ELF-1 (cell line): Measurements from ENCODE around the gene POLR3F.
"Not testable (repeated sequence)": the region's sequence is repeated elsewhere in the genome, so short reads cannot be mapped to it uniquely, and the experiment has no call there.

Experiments
- DNase-seq: peaks from one replicate; pipeline ENCODE4 v3.0.0-alpha.2; 2016; ENCODE audit warnings: low read depth, low spot score

POLR3F gene

GRCh38 chr20:18504479-18505060 is 37.4 kb downstream of the POLR3F start:
- DNase-seq: peak; percentile 11

GRCh38 chr20:18506744-18507143 is 39.6 kb downstream of the POLR3F start:
- no peak for DNase-seq

GRCh38 chr20:18507218-18508191 is 40.3 kb downstream of the POLR3F start, which contains the start of gene SEC23B:
Gene SEC23B (plus strand): TSS chr20:18507940. CDS start chr20:18510836, 2,896 bp downstream.
- peak; percentile 99 for DNase-seq

DNA sequence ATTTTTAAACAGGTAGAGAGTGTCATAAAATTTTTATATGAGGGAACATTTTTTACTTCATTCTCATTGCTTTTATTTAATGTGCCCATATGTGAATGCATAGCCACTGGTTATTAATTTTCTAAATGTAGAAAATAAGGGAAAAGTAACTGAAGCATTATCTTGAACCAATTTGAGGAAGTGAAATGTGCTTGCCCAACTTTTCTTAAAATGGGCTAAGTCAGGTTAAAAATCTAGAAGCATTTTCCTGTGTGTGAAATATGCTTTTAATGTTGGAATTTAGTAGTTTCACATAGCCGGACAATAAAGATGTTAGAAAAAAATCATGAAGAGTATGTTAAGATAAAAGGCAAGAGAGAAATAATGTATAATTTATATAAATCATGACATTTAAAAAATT is 44.4 kb downstream of the POLR3F start:
- DNase-seq: no peak

DNA sequence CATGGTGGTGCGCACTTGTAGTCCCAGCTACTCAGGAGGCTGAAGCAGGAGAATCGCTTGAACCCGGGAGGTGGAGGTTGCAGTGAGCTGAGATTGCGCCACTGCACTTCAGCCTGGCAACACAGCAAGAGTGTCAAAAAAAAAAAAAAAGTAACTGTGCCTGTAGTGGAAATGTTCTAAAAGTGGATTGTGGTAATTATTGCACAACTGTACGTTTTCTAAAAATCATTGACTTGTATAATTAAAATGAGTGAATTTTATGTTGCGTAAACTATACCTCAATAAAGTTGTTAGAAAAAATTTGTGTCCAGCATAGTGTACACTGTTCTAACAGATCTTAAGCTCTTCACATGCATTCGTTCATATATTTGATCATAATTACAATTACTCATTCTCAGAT is 46.0 kb downstream of the POLR3F start:
- DNase-seq: no peak

GRCh38 chr20:18514127-18514526 is 46.9 kb downstream of the POLR3F start:
- DNase-seq: no peak

DNA sequence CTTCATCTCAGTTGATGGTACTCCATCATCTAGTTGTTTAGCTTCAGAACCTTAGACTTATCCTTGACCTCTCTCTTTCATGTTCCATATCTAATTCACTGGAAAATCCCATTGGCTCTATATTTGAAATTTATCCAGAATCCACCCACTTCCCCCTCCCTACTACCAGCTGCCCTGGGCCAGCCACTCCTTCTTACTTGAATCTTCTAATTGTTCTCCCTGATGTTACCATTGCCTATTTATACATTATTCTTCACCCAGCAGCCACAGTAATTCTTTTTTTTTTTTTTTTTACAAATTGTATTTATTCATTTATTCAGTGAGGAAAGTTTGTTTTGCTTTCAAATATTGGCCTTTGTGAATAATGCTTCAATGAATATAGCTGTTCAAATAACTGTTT is 48.8 kb downstream of the POLR3F start:
- DNase-seq: no peak

DNA sequence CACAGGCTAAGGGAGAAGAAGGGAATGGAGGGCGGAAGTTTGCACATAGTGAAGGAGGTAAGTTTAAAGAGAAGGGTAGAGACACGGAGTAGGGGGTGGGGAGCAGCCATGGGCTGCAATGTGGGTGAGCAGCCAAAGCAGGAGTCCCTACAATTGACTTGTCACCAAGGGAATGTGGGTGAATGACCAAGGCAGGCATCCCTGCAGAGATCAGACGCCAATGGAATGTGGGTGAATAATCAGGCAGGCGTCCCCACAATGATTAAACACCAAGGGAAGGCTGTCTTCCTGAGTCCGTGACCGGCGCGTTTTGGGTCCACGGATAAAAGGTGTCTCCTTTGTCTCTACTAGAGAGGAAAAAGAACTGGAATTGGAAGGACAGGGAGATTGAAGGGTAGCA is 54.9 kb downstream of the POLR3F start:
- not testable (repeated sequence) for DNase-seq

GRCh38 chr20:18523066-18523465 is 55.9 kb downstream of the POLR3F start:
- no peak for DNase-seq

- no peak for DNase-seq
These were observed 57.5 kb downstream of the POLR3F start for GRCh38 chr20:18524646-18525045.

- not testable (repeated sequence) for DNase-seq
These were observed 59.6 kb downstream of the POLR3F start for GRCh38 chr20:18526761-18527160.

- no peak for DNase-seq
These were observed 60.1 kb downstream of the POLR3F start for GRCh38 chr20:18527339-18527738.

- no peak for DNase-seq
These were observed 60.6 kb downstream of the POLR3F start for GRCh38 chr20:18527836-18528235.

- DNase-seq: no peak
These were observed 61.9 kb downstream of the POLR3F start for GRCh38 chr20:18529041-18529440.

DNA sequence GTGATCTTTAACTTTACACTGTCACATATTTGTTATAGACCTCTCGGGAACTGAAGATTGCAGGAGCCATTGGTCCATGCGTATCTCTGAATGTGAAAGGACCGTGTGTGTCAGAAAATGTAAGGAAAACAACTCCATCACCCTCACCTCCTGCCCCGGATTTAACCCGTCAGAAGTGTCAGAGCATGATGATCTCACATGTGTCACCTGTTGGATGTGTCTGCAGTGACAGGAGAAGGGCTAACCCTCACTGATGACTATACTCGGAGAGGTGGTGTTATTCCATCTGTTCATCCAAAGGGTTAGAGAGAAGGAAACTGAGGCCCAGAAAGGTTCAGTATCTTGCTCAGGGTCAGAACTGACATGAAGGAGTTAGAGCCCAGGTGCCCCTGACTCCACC is 65.4 kb downstream of the POLR3F start:
- no peak for DNase-seq

DNA sequence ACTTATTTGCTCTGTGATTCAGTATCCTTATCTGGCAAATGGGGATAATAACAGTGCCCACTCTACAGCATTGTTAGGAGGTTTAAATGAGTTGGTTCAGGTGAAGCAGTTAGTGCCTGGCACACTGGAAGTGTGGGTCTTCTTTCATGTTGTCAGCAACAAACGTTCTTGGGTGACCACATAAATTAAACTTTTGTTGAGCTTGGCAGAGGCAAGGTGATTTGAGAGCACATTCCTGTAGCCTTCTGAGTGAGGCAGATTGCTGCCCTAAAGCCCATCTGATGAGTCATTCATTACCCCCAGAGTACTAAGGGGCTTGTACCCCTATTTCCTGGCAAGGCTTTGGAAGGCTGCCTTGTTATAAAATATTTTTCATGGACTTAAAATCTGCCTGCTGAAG is 66.3 kb downstream of the POLR3F start:
- DNase-seq: no peak

- no peak for DNase-seq
These were observed 66.9 kb downstream of the POLR3F start for GRCh38 chr20:18533978-18534644.
